GM23338 (cell line): ENCODE results near the gene POLE.

ENCODE experiments used
- EZH2 ChIP-seq: fragments of 200-600 bp; sonication (generic); IDR thresholded peaks from one replicate; pipeline ENCODE4 v1.8.0; 2017; ENCODE audit warnings: antibody characterized with exemption, mild to moderate bottlenecking, low read depth; ENCODE audit not compliant: unreplicated experiment
- JUNB ChIP-seq: IDR thresholded peaks from one replicate; pipeline ENCODE4 v1.6.1; 2016; ENCODE audit warnings: antibody characterized with exemption; ENCODE audit not compliant: unreplicated experiment
- POLR2AphosphoS5 ChIP-seq: IDR thresholded peaks from 2 replicates; pipeline ENCODE4 v1.6.1; 2016; ENCODE audit warnings: antibody characterized with exemption, low read depth
- TF ChIP-seq, protein P1 (sequence below), 2 experiments: fragments of 200-600 bp in 1 of 2; sonication (generic) in 1 of 2; conservative IDR thresholded peaks; 2 replicates each; pipeline versions ENCODE4 v1.5.1 to v1.6.1; 2016 to 2017; ENCODE audit warnings: antibody characterized with exemption in 2 of 2, low read depth in 2 of 2, mild to moderate bottlenecking in 2 of 2, moderate library complexity in 1 of 2

DNA sequence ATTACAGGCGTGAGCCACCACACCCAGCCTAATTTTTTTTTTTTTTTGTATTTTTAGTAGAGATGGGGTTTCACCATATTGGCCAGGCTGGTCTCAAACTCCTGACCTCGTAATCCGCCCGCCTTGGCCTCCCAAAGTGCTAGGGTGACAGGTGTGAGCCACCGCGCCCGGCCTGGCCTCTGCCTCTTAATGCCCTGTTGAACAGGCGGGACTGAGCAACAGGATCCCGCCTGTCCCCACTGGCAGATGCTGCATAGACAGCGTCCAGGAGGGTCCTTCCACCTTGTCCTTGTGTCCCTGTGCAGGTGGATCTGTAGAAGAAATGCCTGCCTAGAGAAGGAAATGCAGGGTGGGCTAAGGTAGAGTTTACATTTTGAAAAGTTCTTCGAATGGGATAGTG lies 29.2 kb upstream of the POLE start:
- TF ChIP-seq JUNB (no peak), EZH2 (no peak), POLR2AphosphoS5 (no peak)
- TF ChIP-seq, protein P1, sequence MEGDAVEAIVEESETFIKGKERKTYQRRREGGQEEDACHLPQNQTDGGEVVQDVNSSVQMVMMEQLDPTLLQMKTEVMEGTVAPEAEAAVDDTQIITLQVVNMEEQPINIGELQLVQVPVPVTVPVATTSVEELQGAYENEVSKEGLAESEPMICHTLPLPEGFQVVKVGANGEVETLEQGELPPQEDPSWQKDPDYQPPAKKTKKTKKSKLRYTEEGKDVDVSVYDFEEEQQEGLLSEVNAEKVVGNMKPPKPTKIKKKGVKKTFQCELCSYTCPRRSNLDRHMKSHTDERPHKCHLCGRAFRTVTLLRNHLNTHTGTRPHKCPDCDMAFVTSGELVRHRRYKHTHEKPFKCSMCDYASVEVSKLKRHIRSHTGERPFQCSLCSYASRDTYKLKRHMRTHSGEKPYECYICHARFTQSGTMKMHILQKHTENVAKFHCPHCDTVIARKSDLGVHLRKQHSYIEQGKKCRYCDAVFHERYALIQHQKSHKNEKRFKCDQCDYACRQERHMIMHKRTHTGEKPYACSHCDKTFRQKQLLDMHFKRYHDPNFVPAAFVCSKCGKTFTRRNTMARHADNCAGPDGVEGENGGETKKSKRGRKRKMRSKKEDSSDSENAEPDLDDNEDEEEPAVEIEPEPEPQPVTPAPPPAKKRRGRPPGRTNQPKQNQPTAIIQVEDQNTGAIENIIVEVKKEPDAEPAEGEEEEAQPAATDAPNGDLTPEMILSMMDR (conservative IDR thresholded peaks at IDR 0.05; ENCODE audit: low read depth in 2 of 2): no peak
